Stomach (tissue), 9 donors: ENCODE data around the gene TTK. TPM values are rescaled to one million over a fixed set of nuclear protein-coding genes. Genes with fewer than 3 reads are reported as not detected.
"Not testable (repeated sequence)": the region's sequence is repeated elsewhere in the genome, so short reads cannot be mapped to it uniquely, and the experiment has no call there.

Experiments
- DNase-seq, 2 donors: peaks; one replicate each; pipeline versions ENCODE4 v3.0.0 to v3.0.0-alpha.2; 2013 to 2019
- H3K27ac ChIP-seq, 5 donors: fragments of 200-600 bp in 4 of 5; sonication (generic) in 4 of 5; one replicate each; pipeline ENCODE4 v1.5.1; 2013 to 2019; ENCODE audit warnings: mild to moderate bottlenecking in 1 of 5, moderate library complexity in 1 of 5
- H3K27me3 ChIP-seq, 3 donors: fragments of 200-600 bp; sonication (generic); one replicate each; pipeline ENCODE4 v1.5.1; 2017 to 2019; ENCODE audit warnings: mixed run types in 1 of 3
- H3K36me3 ChIP-seq, 4 donors: fragments of 200-600 bp; sonication (generic); 1 replicate in 3 of 4; 2 replicates in 1 of 4; pipeline ENCODE4 v1.5.1; 2016 to 2019
- H3K4me1 ChIP-seq, 4 donors: fragments of 200-600 bp; sonication (generic); one replicate each; pipeline ENCODE4 v1.5.1; 2016 to 2019
- H3K4me3 ChIP-seq, 4 donors: fragments of 200-600 bp; sonication (generic) in 3 of 4; one replicate each; pipeline ENCODE4 v1.5.1; 2016 to 2019; ENCODE audit warnings: mild to moderate bottlenecking in 1 of 4
- H3K9me3 ChIP-seq, 4 donors: fragments of 200-600 bp; sonication (generic); one replicate each; pipeline ENCODE4 v1.5.1; 2016 to 2019
- EP300 ChIP-seq: sonication (generic); formaldehyde crosslinking; IDR thresholded peaks from one replicate; pipeline ENCODE4 v1.6.1; 2017; ENCODE audit warnings: antibody characterized with exemption
- POLR2A ChIP-seq, 4 donors: fragments of 450-650 bp; IDR thresholded peaks; one replicate each; pipeline ENCODE4 v1.6.1; 2016; ENCODE audit warnings: antibody characterized with exemption in 4 of 4, control low read depth in 2 of 4, mild to moderate bottlenecking in 1 of 4, moderate library complexity in 1 of 4
- POLR2AphosphoS5 ChIP-seq, 3 donors: sonication (generic); formaldehyde crosslinking; IDR thresholded peaks; one replicate each; pipeline ENCODE4 v1.6.1; 2016; ENCODE audit warnings: antibody characterized with exemption in 3 of 3
- WGBS, 5 donors: extraction: QIAGEN DNeasy Blood & Tissue Kit in 3 of 5; methylation state at CpG; one replicate each; pipeline versions ENCODE4 v1.1.5 to v1.1.7; 2013 to 2018; 5-methylcytosine and 5-hydroxymethylcytosine counted together
- intact Hi-C: fragments of 100-400 bp; cut with DNase I; formaldehyde crosslinking; loops from one replicate; pipeline ENCODE4 v1.15.1; 2023; ENCODE audit warnings: low total_unique reads
- polyA plus RNA-seq, 3 donors: library from polyadenylated mRNA; stranded (reverse); fragments of 200-250 nt; gene quantifications; one replicate each; pipeline ENCODE4 v1.2.3, GENCODE V29; 2013
- total RNA-seq, 5 donors: library from RNA; depleted of rRNA; stranded (reverse); fragments of >200 nt; gene quantifications; one replicate each; pipeline versions ENCODE4 v1.1.0 to v1.2.3, GENCODE V29; 2014 to 2016
- TF ChIP-seq, protein P1 (sequence below), 7 experiments: fragments of 450-650 bp in 4 of 7; fragments of 200-600 bp in 3 of 7; sonication (generic) in 3 of 7; IDR thresholded peaks; one replicate each; pipeline ENCODE4 v1.5.1; 2016 to 2019; ENCODE audit warnings: antibody characterized with exemption in 7 of 7, control low read depth in 2 of 7, mild to moderate bottlenecking in 1 of 7
- donor health status: healthy with polysubstance abuse.
- donor health status: Bipolar disorder and iron deficiency.
- donor health status: healthy.

Gene TTK
- total and polyA plus RNA-seq, 8 donors, result 1.5 to 22.8 (median 5.6) TPM; not detected in 2

DNA sequence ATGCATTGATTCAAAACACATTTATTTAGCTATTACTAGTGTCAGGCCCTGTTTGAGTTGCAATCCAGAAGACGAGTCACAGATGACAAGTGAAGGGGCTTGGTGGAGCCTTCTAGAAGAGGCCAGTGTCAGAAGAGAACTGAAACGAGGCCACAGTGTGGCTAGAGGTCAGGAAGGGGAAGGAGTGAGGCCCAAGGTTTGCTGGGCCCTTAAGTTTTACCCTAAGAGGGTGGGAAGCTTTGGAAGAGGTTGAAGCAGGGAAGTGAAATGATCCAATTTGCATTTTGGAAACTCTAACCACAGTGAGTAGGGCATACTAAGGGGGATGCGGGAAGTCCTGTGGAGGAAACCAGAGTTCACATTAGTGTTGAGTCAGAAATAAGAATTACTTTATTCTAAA, 25.0 kb downstream of the TTK start:
- H3K27me3 ChIP-seq, result no peaks in the 10 kb centered on the region
- H3K9me3 ChIP-seq, result no peaks in the 10 kb centered on the region
- no peak overlapping the region for H3K4me3 ChIP-seq
- H3K4me1 ChIP-seq, result no peaks in the 10 kb centered on the region
- no peak for DNase-seq
- no peak overlapping the region for H3K27ac ChIP-seq
- TF ChIP-seq EP300, result no peak
- TF ChIP-seq, protein P1, sequence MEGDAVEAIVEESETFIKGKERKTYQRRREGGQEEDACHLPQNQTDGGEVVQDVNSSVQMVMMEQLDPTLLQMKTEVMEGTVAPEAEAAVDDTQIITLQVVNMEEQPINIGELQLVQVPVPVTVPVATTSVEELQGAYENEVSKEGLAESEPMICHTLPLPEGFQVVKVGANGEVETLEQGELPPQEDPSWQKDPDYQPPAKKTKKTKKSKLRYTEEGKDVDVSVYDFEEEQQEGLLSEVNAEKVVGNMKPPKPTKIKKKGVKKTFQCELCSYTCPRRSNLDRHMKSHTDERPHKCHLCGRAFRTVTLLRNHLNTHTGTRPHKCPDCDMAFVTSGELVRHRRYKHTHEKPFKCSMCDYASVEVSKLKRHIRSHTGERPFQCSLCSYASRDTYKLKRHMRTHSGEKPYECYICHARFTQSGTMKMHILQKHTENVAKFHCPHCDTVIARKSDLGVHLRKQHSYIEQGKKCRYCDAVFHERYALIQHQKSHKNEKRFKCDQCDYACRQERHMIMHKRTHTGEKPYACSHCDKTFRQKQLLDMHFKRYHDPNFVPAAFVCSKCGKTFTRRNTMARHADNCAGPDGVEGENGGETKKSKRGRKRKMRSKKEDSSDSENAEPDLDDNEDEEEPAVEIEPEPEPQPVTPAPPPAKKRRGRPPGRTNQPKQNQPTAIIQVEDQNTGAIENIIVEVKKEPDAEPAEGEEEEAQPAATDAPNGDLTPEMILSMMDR (IDR thresholded peaks at IDR 0.05), result no peak
- no peak for TF ChIP-seq POLR2AphosphoS5 (IDR thresholded peaks at IDR 0.05)
- no peak for TF ChIP-seq POLR2A (IDR thresholded peaks at IDR 0.05)
- intact Hi-C loops, result no loop called here
- no peaks in the 10 kb centered on the region for H3K36me3 ChIP-seq
- 78 to 85% (median 82%) methylated on average over 3 of the region's 3 CpGs for WGBS, 5 donors

DNA sequence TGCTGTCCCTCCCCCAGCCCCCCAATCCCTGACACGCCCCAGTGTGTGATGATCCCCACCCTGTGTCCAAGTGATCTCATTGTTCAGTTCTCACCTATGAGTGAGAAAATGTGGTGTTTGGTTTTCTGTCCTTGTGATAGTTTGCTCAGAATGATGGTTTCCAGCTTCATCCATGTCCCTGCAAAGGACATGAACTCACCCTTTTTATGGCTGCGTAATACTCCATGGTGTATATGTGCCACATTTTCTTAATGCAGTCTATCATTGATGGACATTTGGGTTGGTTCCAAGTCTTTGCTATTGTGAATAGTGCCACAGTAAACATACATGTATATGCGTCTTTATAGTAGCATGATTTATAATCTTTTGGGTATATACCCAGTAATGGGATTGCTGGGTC, 43.8 kb downstream of the TTK start:
- H3K4me1 ChIP-seq, H3K9me3 ChIP-seq, H3K4me3 ChIP-seq, H3K27me3 ChIP-seq, intact Hi-C loops, H3K36me3 ChIP-seq, H3K27ac ChIP-seq, DNase-seq: not testable (repeated sequence)
- 94 to 98% (median 96%) methylated on average over 3 of the region's 3 CpGs for WGBS, 5 donors

DNA sequence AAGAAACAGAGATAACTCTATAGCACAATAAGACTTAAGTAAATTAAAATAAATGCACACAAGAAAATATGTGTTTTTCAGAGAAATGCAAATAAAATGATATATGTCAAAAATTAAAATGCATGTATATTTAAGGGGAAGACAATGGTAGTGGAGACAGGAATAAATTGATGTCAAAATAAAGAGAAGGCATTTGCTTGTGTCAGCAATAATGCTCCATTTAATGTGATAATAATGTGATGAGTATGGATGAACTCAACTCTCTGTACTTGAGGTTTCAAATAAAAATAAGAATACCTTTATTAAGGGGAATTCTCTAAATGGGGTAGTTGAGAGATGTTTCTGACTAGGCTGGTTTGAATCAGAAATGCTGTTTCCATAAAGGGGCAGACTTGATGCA, 56.3 kb downstream of the TTK start:
- no peak for DNase-seq
- intact Hi-C loops, result no loop called here
- Histone ChIP-seq H3K9me3 (no peaks in the 10 kb centered on the region), H3K4me3 (no peak overlapping the region), H3K27ac (no peak overlapping the region), H3K4me1 (no peaks in the 10 kb centered on the region), H3K36me3 (no peaks in the 10 kb centered on the region), H3K27me3 (no peaks in the 10 kb centered on the region)
- TF ChIP-seq POLR2A (IDR thresholded peaks at IDR 0.05) (no peak), POLR2AphosphoS5 (IDR thresholded peaks at IDR 0.05) (no peak), EP300 (no peak)
- TF ChIP-seq, protein P1 (IDR thresholded peaks at IDR 0.05), result no peak

DNA sequence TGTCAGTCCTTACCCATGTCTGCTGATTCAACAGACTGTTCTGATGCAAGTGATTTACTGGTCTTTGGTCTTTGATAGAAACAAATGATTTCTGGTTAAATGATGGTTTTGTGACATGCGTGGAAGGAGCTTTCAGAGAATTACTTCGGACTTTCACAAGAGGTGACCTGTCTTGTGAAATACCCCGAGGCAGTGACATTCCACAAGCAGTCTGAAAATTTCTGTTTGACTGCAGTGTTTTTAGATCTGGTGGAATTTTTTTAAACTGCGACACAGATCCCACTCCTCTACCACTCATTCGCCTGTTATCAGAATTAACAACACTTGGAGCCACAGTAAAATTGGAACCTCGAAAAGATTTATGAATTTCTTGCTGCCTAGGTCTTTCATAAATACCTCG, 63.7 kb downstream of the TTK start:
- H3K27me3 ChIP-seq, intact Hi-C loops, H3K4me3 ChIP-seq, H3K36me3 ChIP-seq, H3K4me1 ChIP-seq, DNase-seq, H3K9me3 ChIP-seq, H3K27ac ChIP-seq: not testable (repeated sequence)
- 80 to 91% (median 84%) methylated on average over 7 of the region's 7 CpGs for WGBS, 5 donors

DNA sequence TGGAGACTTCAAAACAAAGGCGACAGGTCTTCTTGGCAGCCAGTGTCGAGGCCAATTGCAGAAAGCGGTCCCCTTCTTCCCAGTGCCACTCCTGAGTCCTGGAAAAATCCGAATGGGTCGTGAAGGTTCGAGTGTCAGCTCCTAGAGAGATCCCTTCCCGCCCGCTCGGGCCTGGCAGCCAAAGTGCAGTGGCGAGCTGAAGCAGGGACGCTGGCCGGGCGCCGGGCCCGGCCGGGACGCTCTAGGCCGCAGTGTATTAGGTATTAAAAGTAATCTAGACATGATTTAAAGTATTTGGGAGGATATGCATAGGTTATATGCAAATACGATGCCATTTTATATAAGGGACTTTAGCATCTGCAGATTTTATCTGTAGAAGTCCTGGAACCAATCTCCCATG, 66.0 kb downstream of the TTK start:
- H3K36me3 ChIP-seq, DNase-seq, intact Hi-C loops, H3K4me1 ChIP-seq, H3K27ac ChIP-seq, H3K4me3 ChIP-seq, H3K27me3 ChIP-seq: not testable (repeated sequence)
- peaks cover 0 to 16% (median 5%) of the 10 kb centered on the region in 4 donors for H3K9me3 ChIP-seq
- 87 to 93% (median 90%) methylated on average over 19 of the region's 19 CpGs for WGBS, 5 donors

DNA sequence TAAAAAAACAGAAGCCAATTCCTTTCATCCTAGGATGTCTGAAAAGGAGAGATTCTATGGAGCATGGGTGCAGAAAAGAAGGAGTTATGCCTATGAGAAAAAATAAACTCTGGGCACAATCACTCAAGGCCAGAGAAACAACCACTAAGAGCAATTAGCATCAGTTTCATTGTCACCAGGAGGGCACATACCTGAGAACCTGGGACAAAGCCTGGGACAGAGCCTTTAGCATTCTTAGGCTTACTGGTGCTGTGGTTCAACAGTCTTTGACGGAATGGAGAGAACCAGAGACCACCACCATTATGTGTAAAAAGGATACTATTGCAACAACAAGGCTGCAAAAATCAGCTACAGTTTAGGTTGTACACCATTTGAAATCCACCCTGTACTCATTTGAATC, 72.6 kb downstream of the TTK start:
- WGBS, 5 donors, result 78 to 88% (median 80%) methylated on average over 1 of the region's 1 CpG
- H3K9me3 ChIP-seq, result peaks cover 0 to 16% (median 5%) of the 10 kb centered on the region in 4 donors
- H3K4me1 ChIP-seq, result no peaks in the 10 kb centered on the region
- H3K4me3 ChIP-seq, result no peak overlapping the region
- no peaks in the 10 kb centered on the region for H3K36me3 ChIP-seq
- no peak for TF ChIP-seq POLR2A (IDR thresholded peaks at IDR 0.05)
- no peak for TF ChIP-seq POLR2AphosphoS5 (IDR thresholded peaks at IDR 0.05)
- TF ChIP-seq, protein P1 (IDR thresholded peaks at IDR 0.05), result no peak
- no peak for TF ChIP-seq EP300
- H3K27ac ChIP-seq, result no peak overlapping the region
- no peak for DNase-seq
- intact Hi-C loops, result no loop called here
- no peaks in the 10 kb centered on the region for H3K27me3 ChIP-seq
